ENCODE results near the gene NFE2L2.
A peak's percentile ranks its signal among the peaks of the same experiment; 100 is the strongest.
"Not testable (repeated sequence)": the region's sequence is repeated elsewhere in the genome, so short reads cannot be mapped to it uniquely, and the experiment has no call there.

Gene NFE2L2

DNA sequence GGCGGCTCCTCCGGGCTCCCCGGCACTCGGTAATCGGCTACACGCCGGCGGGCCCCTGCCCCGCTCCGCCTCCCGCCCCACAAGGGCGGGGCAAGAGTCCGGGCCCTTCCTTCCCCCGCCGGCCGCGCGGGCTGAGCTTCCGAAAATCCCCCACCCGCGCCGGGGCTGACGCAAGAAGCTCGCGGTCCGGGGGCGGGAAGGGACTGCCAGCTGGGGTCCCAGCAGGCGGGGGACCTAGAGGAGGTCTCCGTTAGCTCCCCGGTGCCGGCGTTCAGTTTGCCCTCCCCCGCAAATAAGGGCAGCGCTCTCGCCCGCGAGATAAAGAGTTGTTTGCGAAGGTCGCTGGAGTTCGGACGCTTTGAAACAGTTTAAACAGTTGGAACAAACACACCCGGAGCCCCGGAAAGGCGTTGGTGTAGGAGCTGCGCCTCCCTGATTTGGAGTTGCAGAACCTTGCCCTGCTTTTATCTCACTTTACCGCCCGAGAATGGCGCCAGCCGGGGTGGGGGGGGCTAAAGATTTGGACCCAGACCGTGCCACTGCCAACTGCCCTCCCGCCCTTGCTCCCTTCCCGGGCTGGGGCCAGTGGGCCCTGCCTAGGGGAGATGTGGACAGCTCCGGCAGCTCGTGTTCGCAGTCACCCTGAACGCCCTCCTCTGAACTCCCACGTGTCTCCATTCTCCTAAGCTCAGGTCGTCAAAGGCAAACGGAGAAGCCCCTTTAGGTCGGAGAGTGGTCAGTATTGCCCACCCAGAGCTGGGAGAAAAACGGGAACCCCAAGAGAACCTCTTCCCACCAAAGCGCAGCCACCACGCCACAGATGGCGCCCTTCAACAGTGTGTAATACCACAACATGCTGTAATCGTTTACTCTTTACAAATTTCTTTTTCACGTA, at the start of gene NFE2L2:
Gene NFE2L2 (minus strand): TSS at position 35 of the 895 bp plus-strand sequence. CDS start 151 bp downstream, outside the sequence.
- TF ChIP-seq, protein P1, sequence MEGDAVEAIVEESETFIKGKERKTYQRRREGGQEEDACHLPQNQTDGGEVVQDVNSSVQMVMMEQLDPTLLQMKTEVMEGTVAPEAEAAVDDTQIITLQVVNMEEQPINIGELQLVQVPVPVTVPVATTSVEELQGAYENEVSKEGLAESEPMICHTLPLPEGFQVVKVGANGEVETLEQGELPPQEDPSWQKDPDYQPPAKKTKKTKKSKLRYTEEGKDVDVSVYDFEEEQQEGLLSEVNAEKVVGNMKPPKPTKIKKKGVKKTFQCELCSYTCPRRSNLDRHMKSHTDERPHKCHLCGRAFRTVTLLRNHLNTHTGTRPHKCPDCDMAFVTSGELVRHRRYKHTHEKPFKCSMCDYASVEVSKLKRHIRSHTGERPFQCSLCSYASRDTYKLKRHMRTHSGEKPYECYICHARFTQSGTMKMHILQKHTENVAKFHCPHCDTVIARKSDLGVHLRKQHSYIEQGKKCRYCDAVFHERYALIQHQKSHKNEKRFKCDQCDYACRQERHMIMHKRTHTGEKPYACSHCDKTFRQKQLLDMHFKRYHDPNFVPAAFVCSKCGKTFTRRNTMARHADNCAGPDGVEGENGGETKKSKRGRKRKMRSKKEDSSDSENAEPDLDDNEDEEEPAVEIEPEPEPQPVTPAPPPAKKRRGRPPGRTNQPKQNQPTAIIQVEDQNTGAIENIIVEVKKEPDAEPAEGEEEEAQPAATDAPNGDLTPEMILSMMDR (IDR thresholded peaks at IDR 0.05; ENCODE audit: low read depth, low read length, missing control alignments) = no peak
- peak within 1 kb of the TSS; percentile 84 for H3K4me3 ChIP-seq (replicated peaks; ENCODE audit: low read depth, low read length)
- peak; percentile 30 for DNase-seq (ENCODE audit: extremely low read depth, low read depth)

DNA sequence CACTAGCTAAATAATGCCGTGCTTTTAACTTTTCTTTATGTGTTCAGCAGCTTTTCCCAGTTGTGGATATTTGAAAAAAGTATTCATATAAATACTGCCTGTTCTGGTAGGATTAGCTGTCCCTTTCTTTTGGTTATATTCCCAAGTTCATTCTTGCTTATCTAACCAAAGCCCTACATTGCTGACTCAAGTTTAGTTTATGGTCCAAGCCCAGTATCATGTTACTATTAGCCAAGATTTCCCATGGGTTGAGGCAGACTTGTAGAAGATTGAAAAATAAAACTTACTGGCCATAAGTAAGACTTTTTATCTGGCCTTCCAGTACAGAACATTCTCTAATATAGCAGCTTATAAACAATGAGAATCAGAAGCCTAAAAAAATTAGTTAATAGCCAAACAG, 49.7 kb upstream of the NFE2L2 start:
- TF ChIP-seq, protein P1 (IDR thresholded peaks at IDR 0.05; ENCODE audit: low read depth, low read length, missing control alignments) = no peak
- DNase-seq (ENCODE audit: extremely low read depth, low read depth) = no peak
- H3K4me3 ChIP-seq (replicated peaks; ENCODE audit: low read depth, low read length) = no peak overlapping the region

GRCh38 chr2:177313162-177313781, 48.7 kb upstream of the NFE2L2 start:
- DNase-seq (ENCODE audit: extremely low read depth, low read depth) = no peak
- TF ChIP-seq, protein P1 (IDR thresholded peaks at IDR 0.05; ENCODE audit: low read depth, low read length, missing control alignments) = no peak
- H3K4me3 ChIP-seq (replicated peaks; ENCODE audit: low read depth, low read length) = no peak overlapping the region

DNA sequence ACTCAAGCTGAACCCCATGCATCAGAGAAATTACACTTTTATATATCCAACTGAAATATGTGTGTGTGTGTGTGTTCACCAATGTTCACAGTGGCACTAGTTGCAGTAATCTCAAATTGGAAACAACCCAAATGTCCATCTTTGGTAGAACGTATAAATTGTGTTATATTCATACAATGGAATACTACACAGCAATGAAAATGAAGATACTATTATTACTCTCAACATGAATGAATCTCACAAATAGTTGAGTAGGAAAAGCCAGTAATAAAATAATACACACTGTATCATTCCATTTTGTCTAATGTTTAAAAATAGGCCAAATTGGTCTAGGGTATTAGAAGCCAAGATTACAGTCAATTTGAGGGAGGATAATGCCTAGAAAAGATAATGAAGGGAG, 48.0 kb upstream of the NFE2L2 start:
- TF ChIP-seq, protein P1 (IDR thresholded peaks at IDR 0.05; ENCODE audit: low read depth, low read length, missing control alignments) = no peak
- no peak overlapping the region for H3K4me3 ChIP-seq (replicated peaks; ENCODE audit: low read depth, low read length)

DNA sequence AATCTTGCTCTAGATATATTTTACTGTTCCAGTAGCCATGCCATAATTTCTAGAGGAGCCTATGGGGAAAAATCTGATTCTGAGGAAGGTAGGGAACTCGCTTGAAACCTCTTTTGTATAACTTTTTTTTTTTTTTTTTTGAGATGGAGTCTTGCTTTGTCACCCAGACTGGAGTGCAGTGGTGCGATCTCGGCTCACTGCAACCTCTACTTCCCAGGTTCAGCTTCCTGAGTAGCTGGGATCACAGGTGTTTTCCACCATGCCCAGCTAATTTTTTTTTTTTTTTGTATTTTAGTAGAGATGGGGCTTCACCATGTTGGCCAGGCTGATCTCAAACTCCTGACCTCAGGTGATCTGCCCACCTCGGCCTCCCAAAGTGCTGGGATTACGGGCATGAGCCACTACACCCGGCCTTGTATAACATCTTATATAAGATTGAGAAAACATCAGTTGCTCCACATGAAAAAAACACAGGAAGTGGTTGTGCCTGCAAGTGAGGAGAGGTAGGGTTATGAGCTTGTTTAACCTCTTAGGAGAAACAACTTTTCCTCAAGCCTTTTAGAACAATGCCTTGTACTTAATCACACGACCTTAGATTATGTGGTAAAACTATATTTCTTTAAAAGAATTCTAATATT, 45.3 kb upstream of the NFE2L2 start:
- not testable (repeated sequence) for DNase-seq (ENCODE audit: extremely low read depth, low read depth); H3K4me3 ChIP-seq (replicated peaks; ENCODE audit: low read depth, low read length)

More for the DNA sequence above, 48.0 kb upstream of the NFE2L2 start:
- no peak for DNase-seq (ENCODE audit: extremely low read depth, low read depth)

- no peak for DNase-seq (ENCODE audit: extremely low read depth, low read depth)
- TF ChIP-seq, protein P1 (IDR thresholded peaks at IDR 0.05; ENCODE audit: low read depth, low read length, missing control alignments) = no peak
- H3K4me3 ChIP-seq (replicated peaks; ENCODE audit: low read depth, low read length) = no peak overlapping the region
These were observed 42.0 kb upstream of the NFE2L2 start for GRCh38 chr2:177306550-177306949.

GRCh38 chr2:177303939-177304338, 39.4 kb upstream of the NFE2L2 start:
- DNase-seq (ENCODE audit: extremely low read depth, low read depth) = no peak
- TF ChIP-seq, protein P1 (IDR thresholded peaks at IDR 0.05; ENCODE audit: low read depth, low read length, missing control alignments) = no peak
- H3K4me3 ChIP-seq (replicated peaks; ENCODE audit: low read depth, low read length) = no peak overlapping the region
